H1 (cell line): ENCODE data around the gene PRR35. TPM values are rescaled to one million over a fixed set of nuclear protein-coding genes. Genes with fewer than 3 reads are reported as not detected.

Experiments used
- CTCF ChIA-PET: fragments of 300-600 bp; sonication (Branson Sonifier 250); formaldehyde crosslinking; loops from one replicate; lab custom pipeline; 2021; ENCODE audit not compliant: partially characterized antibody; lab: Charles Lee
- POLR2A ChIA-PET: fragments of 300-600 bp; sonication (Branson Sonifier 250); formaldehyde crosslinking; loops from one replicate; lab custom pipeline; 2021; ENCODE audit warnings: inconsistent platforms; ENCODE audit not compliant: partially characterized antibody; lab: Charles Lee
- DNase-seq, 2 experiments: peaks; one replicate each; pipeline versions ENCODE4 v3.0.0 to v3.0.0-alpha.2; 2010 to 2022; ENCODE audit warnings: low spot score in 2 of 2, low read depth in 1 of 2, mixed read lengths in 1 of 2
- FAIRE-seq: peaks from 2 replicates; lab custom pipeline; 2011; peaks lifted over from hg19 to GRCh38; lab: Jason Lieb, UNC
- H2AFZ ChIP-seq: 2 replicates; pipeline ENCODE4 v1.8.1; 2012; ENCODE audit warnings: low read length, inconsistent platforms
- H2AK5ac ChIP-seq: 2 replicates; pipeline ENCODE4 v1.6.1; 2013; ENCODE audit warnings: low read depth, low read length
- H2BK120ac ChIP-seq: replicated peaks from 2 replicates; pipeline ENCODE3; 2013; ENCODE audit warnings: low read depth, low read length, inconsistent platforms
- H2BK12ac ChIP-seq: 2 replicates; pipeline ENCODE4 v1.6.1; 2013; ENCODE audit warnings: low read depth, low read length
- H2BK15ac ChIP-seq: 2 replicates; pipeline ENCODE4 v1.6.1; 2013; ENCODE audit warnings: low read length
- H2BK20ac ChIP-seq: 2 replicates; pipeline ENCODE4 v1.6.1; 2013; ENCODE audit warnings: low read length
- H2BK5ac ChIP-seq: 2 replicates; pipeline ENCODE4 v1.6.1; 2013; ENCODE audit warnings: low read depth, low read length
- H3K14ac ChIP-seq: 2 replicates; pipeline ENCODE4 v1.6.1; 2013; ENCODE audit warnings: inconsistent platforms; ENCODE audit not compliant: insufficient read length
- H3K18ac ChIP-seq: 2 replicates; pipeline ENCODE4 v1.6.1; 2013; ENCODE audit warnings: low read length; ENCODE audit errors: extremely low read depth
- H3K23ac ChIP-seq: 2 replicates; pipeline ENCODE4 v1.6.1; 2013; ENCODE audit warnings: inconsistent platforms; ENCODE audit not compliant: insufficient read length
- H3K23me2 ChIP-seq: 2 replicates; pipeline ENCODE4 v1.6.1; 2013; ENCODE audit warnings: low read depth, low read length
- H3K27ac ChIP-seq: 2 replicates; pipeline ENCODE4 v1.6.1; 2011; ENCODE audit warnings: low read depth, low read length, inconsistent platforms
- H3K27me3 ChIP-seq, 4 experiments: replicated peaks in 1 of 4; 1 replicate in 1 of 4; 2 replicates in 3 of 4; pipeline versions ENCODE4 v1.6.1 to v1.8.1; 2011 to 2013; ENCODE audit warnings: low read length in 3 of 4, mild to moderate bottlenecking in 3 of 4, inconsistent platforms in 2 of 4, mixed read lengths in 2 of 4, moderate library complexity in 1 of 4; ENCODE audit not compliant: control insufficient read depth in 3 of 4, insufficient read depth in 3 of 4; ENCODE audit errors: extremely low read depth in 1 of 4
- H3K36me3 ChIP-seq, 4 experiments: 2 replicates each; pipeline versions ENCODE4 v1.6.1 to v1.8.1; 2011 to 2013; ENCODE audit warnings: mild to moderate bottlenecking in 4 of 4, low read length in 3 of 4, moderate library complexity in 2 of 4, control low read depth in 1 of 4, inconsistent platforms in 1 of 4; ENCODE audit not compliant: insufficient read depth in 4 of 4, control insufficient read depth in 2 of 4
- H3K4ac ChIP-seq: replicated peaks from 2 replicates; pipeline ENCODE3; 2013; ENCODE audit warnings: low read length, low read depth, mixed read lengths, inconsistent platforms; ENCODE audit not compliant: insufficient read length
- H3K4me1 ChIP-seq, 4 experiments: replicated peaks in 1 of 4; 1 replicate in 1 of 4; 2 replicates in 3 of 4; pipeline versions ENCODE4 v1.6.1 to v1.8.1; 2011 to 2013; ENCODE audit warnings: low read length in 3 of 4, inconsistent platforms in 2 of 4, mixed read lengths in 1 of 4; ENCODE audit not compliant: insufficient read depth in 4 of 4, control insufficient read depth in 3 of 4
- H3K4me2 ChIP-seq, 2 experiments: 2 replicates each; pipeline versions ENCODE4 v1.6.1 to v1.8.1; 2011 to 2013; ENCODE audit warnings: low read depth in 2 of 2, low read length in 2 of 2, control low read depth in 1 of 2, inconsistent platforms in 1 of 2, mild to moderate bottlenecking in 1 of 2; ENCODE audit not compliant: insufficient read depth in 1 of 2
- H3K4me3 ChIP-seq, 4 experiments: fragments of 200-600, 300-600 bp in 1 of 4; sonication (generic), shearing (Covaris generic), sonication (Bioruptor Twin) in 1 of 4; 2 replicates each; pipeline versions ENCODE4 v1.5.1 to v1.8.1; 2011 to 2016; ENCODE audit warnings: low read length in 4 of 4, low read depth in 3 of 4, control low read depth in 2 of 4, inconsistent platforms in 2 of 4, mild to moderate bottlenecking in 2 of 4, mixed read lengths in 1 of 4, moderate library complexity in 1 of 4; ENCODE audit not compliant: insufficient read depth in 2 of 4; ENCODE audit errors: extremely low read depth in 1 of 4
- H3K56ac ChIP-seq: replicated peaks from 2 replicates; pipeline ENCODE3; 2013; ENCODE audit warnings: low read depth, mild to moderate bottlenecking, mixed read lengths, low read length, inconsistent platforms; ENCODE audit not compliant: insufficient read length
- H3K79me1 ChIP-seq: 2 replicates; pipeline ENCODE4 v1.6.1; 2013; ENCODE audit warnings: low read depth, low read length, control low read depth
- H3K79me2 ChIP-seq, 2 experiments: 2 replicates each; pipeline versions ENCODE4 v1.6.1 to v1.8.1; 2012 to 2013; ENCODE audit warnings: low read length in 2 of 2, mild to moderate bottlenecking in 2 of 2, inconsistent platforms in 1 of 2; ENCODE audit not compliant: insufficient read depth in 2 of 2, control insufficient read depth in 1 of 2
- H3K9ac ChIP-seq, 4 experiments: replicated peaks in 1 of 4; 1 replicate in 1 of 4; 2 replicates in 3 of 4; pipeline versions ENCODE4 v1.6.1 to v1.8.1; 2011 to 2013; ENCODE audit warnings: low read depth in 3 of 4, low read length in 3 of 4, control low read depth in 2 of 4, mild to moderate bottlenecking in 2 of 4, moderate library complexity in 2 of 4, inconsistent platforms in 1 of 4; ENCODE audit errors: extremely low read depth in 1 of 4
- H3K9me3 ChIP-seq, 2 experiments: 2 replicates each; pipeline versions ENCODE4 v1.6.1 to v1.8.1; 2012 to 2013; ENCODE audit warnings: mild to moderate bottlenecking in 2 of 2, moderate library complexity in 2 of 2, control low read depth in 1 of 2, inconsistent platforms in 1 of 2, low read depth in 1 of 2, low read length in 1 of 2, mixed read lengths in 1 of 2; ENCODE audit not compliant: insufficient read depth in 2 of 2
- H4K20me1 ChIP-seq, 2 experiments: replicated peaks in 1 of 2; 2 replicates each; pipeline versions ENCODE3 to v1.8.1; 2011 to 2013; ENCODE audit warnings: inconsistent platforms in 2 of 2, low read length in 2 of 2, mild to moderate bottlenecking in 1 of 2; ENCODE audit not compliant: insufficient read depth in 2 of 2, control insufficient read depth in 1 of 2
- H4K5ac ChIP-seq: 2 replicates; pipeline ENCODE4 v1.6.1; 2013; ENCODE audit warnings: low read length, low read depth, mixed read lengths, inconsistent platforms; ENCODE audit not compliant: insufficient read length
- H4K8ac ChIP-seq: 2 replicates; pipeline ENCODE4 v1.8.0; 2013; ENCODE audit warnings: mild to moderate bottlenecking, moderate library complexity, low read length, inconsistent platforms; ENCODE audit not compliant: insufficient read depth; ENCODE audit errors: extremely low read depth
- H4K91ac ChIP-seq: replicated peaks from 2 replicates; pipeline ENCODE3; 2013; ENCODE audit warnings: low read length, mixed read lengths, inconsistent platforms; ENCODE audit not compliant: insufficient read length
- GABPA ChIP-seq: IDR thresholded peaks from 2 replicates; pipeline ENCODE4 v1.6.1; 2011; ENCODE audit warnings: mild to moderate bottlenecking, low read length, moderate library complexity, borderline replicate concordance; ENCODE audit not compliant: insufficient read depth
- KDM4A ChIP-seq: IDR thresholded peaks from one replicate; pipeline ENCODE4 v1.7.1; 2012; ENCODE audit warnings: low read depth, mild to moderate bottlenecking, moderate library complexity, low read length, inconsistent platforms; ENCODE audit not compliant: severe bottlenecking
- NANOG ChIP-seq: IDR thresholded peaks from 2 replicates; pipeline ENCODE4 v1.6.1; 2011; ENCODE audit warnings: low read length, low read depth, mild to moderate bottlenecking, inconsistent platforms; ENCODE audit not compliant: insufficient read depth, poor library complexity, severe bottlenecking
- POLR2AphosphoS5 ChIP-seq: IDR thresholded peaks from 2 replicates; pipeline ENCODE4 v1.6.1; 2011; ENCODE audit warnings: low read depth, low read length
- RFX5 ChIP-seq: IDR thresholded peaks from 2 replicates; pipeline ENCODE4 v1.6.1; 2011; ENCODE audit warnings: low read depth, low read length, improper control_type of control experiment, borderline replicate concordance
- SRF ChIP-seq: IDR thresholded peaks from 2 replicates; pipeline ENCODE4 v1.6.1; 2011; ENCODE audit warnings: mild to moderate bottlenecking, low read depth, low read length, moderate library complexity
- TAF1 ChIP-seq: IDR thresholded peaks from 2 replicates; pipeline ENCODE4 v1.6.1; 2011; ENCODE audit warnings: mild to moderate bottlenecking, low read depth, low read length
- TAF7 ChIP-seq: optimal IDR thresholded peaks from 2 replicates; pipeline ENCODE3; 2011; ENCODE audit warnings: low read depth, mild to moderate bottlenecking, inconsistent platforms, low read length, moderate library complexity, borderline replicate concordance
- WGBS, 2 experiments: shearing (Covaris generic) in 1 of 2; methylation state at CpG; one replicate each; pipeline versions ENCODE4 v1.1.6 to v1.1.7; 2013 to 2015; ENCODE audit warnings: low lambda C conversion rate in 2 of 2, mixed read lengths in 2 of 2, inconsistent platforms in 1 of 2, low coverage in 1 of 2, missing lambda C conversion rate in 1 of 2; ENCODE audit not compliant: insufficient replicate concordance in 2 of 2, insufficient coverage in 1 of 2, insufficient read length in 1 of 2; ENCODE audit errors: extremely low coverage in 1 of 2, missing lambda C conversion rate in 1 of 2; 5-methylcytosine and 5-hydroxymethylcytosine counted together
- polyA plus RNA-seq, 7 experiments: library from polyadenylated mRNA; depleted of rRNA in 3 of 7; stranded (reverse) in 5 of 7; unstranded in 2 of 7; fragments of >200 nt in 5 of 7; fragments of 200-250 nt in 2 of 7; gene quantifications; 1 replicate in 5 of 7; 2 replicates in 1 of 7; 4 replicates in 1 of 7; pipeline versions ENCODE4 v1.2.1 to v1.2.3, GENCODE V29; 2011 to 2013; ENCODE audit warnings: missing spikeins in 2 of 7, mixed read lengths in 2 of 7
- total RNA-seq: library from RNA; stranded (reverse); fragmentation: NEBNext Ultra II Directional; extraction: Animal tissue kit (Norgen Biotek cat#: 25700); gene quantifications from 2 replicates; pipeline ENCODE4 v1.2.1, GENCODE V29; 2021
- TF ChIP-seq, protein P1 (sequence below): IDR thresholded peaks from 2 replicates; pipeline ENCODE4 v1.6.1; 2011; ENCODE audit warnings: low read depth, mild to moderate bottlenecking, low read length; ENCODE audit not compliant: insufficient read depth

The PRR35 gene
- total and polyA plus RNA-seq, 2 of the 8 experiments (the other 6 are each of a cell fraction or from before 2014, with no cell fraction given): 0.38 to 0.50 TPM

DNA sequence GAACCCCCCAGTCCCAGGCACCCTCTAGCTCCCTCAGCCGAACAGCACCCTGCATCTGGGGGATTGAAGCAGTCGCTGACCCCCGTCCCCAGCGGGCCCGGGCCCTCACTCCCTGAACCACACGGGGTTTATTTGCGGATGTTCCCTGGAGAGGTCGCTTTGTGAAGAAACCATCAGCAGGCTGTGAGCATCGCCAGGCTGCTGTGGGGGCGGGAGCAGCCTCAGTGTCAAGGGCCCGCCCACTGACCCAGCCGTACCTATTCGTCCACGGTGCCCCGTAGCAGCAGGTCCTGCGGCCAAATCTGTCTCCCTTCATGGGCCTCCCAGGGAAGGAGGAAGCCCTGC lies 23.2 kb downstream of the PRR35 start:
- peaks cover 2 to 20% of the 10 kb centered on the region in 2 experiments for H4K20me1 ChIP-seq
- FAIRE-seq: no peak
- H3K4me3 ChIP-seq: peak overlapping the region in 2 of 4 experiments; percentile 18 to 44; a peak in 2 of 8 replicates
- H3K4me2 ChIP-seq: peak overlapping the region; percentile 35 to 74; a peak in 3 of 4 replicates
- ChIA-PET CTCF (interaction anchor here (0.7 to 5.4 kb wide), 13 partner anchors 9 to 95 kb away, joined by 3 to 35 read pairs (median 6); partner anchors contain the start of genes NHLRC4 and WDR90), POLR2A (interaction anchor here (0.9 to 7.9 kb wide), 10 partner anchors 10 to 92 kb away, joined by 3 to 58 read pairs (median 5); partner anchors contain the start of genes CAPN15, METTL26, NHLRC4 and PIGQ)
- H2BK15ac ChIP-seq: no peak overlapping the region
- no peak overlapping the region for H3K4ac ChIP-seq
- H3K4me1 ChIP-seq: peaks cover 0 to 28% (median 20%) of the 10 kb centered on the region in 4 experiments; a peak in 6 of 7 replicates
- TF ChIP-seq TAF1: no peak
- TF ChIP-seq GABPA: no peak
- TF ChIP-seq TAF7: no peak
- TF ChIP-seq RFX5: no peak
- no peak for TF ChIP-seq KDM4A
- no peak for TF ChIP-seq POLR2AphosphoS5
- TF ChIP-seq, protein P1, sequence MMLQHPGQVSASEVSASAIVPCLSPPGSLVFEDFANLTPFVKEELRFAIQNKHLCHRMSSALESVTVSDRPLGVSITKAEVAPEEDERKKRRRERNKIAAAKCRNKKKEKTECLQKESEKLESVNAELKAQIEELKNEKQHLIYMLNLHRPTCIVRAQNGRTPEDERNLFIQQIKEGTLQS: no peak
- no peak for TF ChIP-seq SRF
- no peak for TF ChIP-seq NANOG
- H3K27ac ChIP-seq: no peak overlapping the region
- no peak overlapping the region for H2BK20ac ChIP-seq
- no peak overlapping the region for H2BK120ac ChIP-seq
- H3K9ac ChIP-seq: no peak overlapping the region; a peak in 1 of 7 replicates
- peaks cover 0 to 26% (median 19%) of the 10 kb centered on the region in 4 experiments; a peak in 5 of 7 replicates for H3K27me3 ChIP-seq
- H4K8ac ChIP-seq: peak overlapping the region; percentile 9; the same call in 1 of the 2 replicates
- DNase-seq: no peak
- H4K5ac ChIP-seq: no peak overlapping the region
- H3K18ac ChIP-seq: peak overlapping the region; percentile 24
- H4K91ac ChIP-seq: no peak overlapping the region
- H3K56ac ChIP-seq: no peak overlapping the region
- WGBS, 2 experiments: 28% methylated on average over 16 of the region's 16 CpGs; no CpG with 5 or more reads in 1 of the 2 experiments
- H3K79me2 ChIP-seq: peaks cover 0 to 5% of the 10 kb centered on the region in 2 experiments; a peak in 1 of 4 replicates
- H2AFZ ChIP-seq: no peak overlapping the region
- no peak overlapping the region for H2AK5ac ChIP-seq
- no peaks in the 10 kb centered on the region for H3K79me1 ChIP-seq
- peaks cover 3% of the 10 kb centered on the region; the same call in 1 of the 2 replicates for H3K23me2 ChIP-seq
- H3K9me3 ChIP-seq: no peaks in the 10 kb centered on the region
- H3K36me3 ChIP-seq: peaks cover 0 to 2% (median 0%) of the 10 kb centered on the region in 4 experiments; a peak in 1 of 8 replicates
- H2BK12ac ChIP-seq: peak overlapping the region; percentile 92; the same call in 1 of the 2 replicates
- H3K23ac ChIP-seq: no peak overlapping the region
- no peak overlapping the region for H3K14ac ChIP-seq
- H2BK5ac ChIP-seq: peak overlapping the region; percentile 66; the same call in 1 of the 2 replicates
